ENCODE measurements around the gene RAP1GAP2. TPM values are rescaled to one million over a fixed set of nuclear protein-coding genes. Genes with fewer than 3 reads are reported as not detected.

RAP1GAP2 gene
- total RNA-seq, 2 experiments from 2014 or later: 11.3 to 28.2 TPM

- Histone ChIP-seq H3K9me2 (ENCODE audit: insufficient read depth, low read length) (no peaks in the 10 kb centered on the region), H3K9me3 (ENCODE audit: low read length) (peaks cover 18% of the 10 kb centered on the region; the same call in 1 of the 2 replicates), H4K20me1 (ENCODE audit: insufficient read depth, low read length) (no peaks in the 10 kb centered on the region), H3K79me2 (ENCODE audit: insufficient read depth, low read depth, low read length) (no peaks in the 10 kb centered on the region), H3K4me2 (ENCODE audit: low read length) (no peak overlapping the region), H3K27ac (ENCODE audit: low read depth, low read length, poor library complexity, severe bottlenecking) (no peak overlapping the region), H2AFZ (ENCODE audit: low read length) (no peak overlapping the region), H3K4me1 (ENCODE audit: insufficient read depth, low read length, poor library complexity, severe bottlenecking) (no peaks in the 10 kb centered on the region), H3K4me3 (ENCODE audit: low read depth, low read length, poor library complexity, severe bottlenecking) (no peak overlapping the region), H3K36me3 (ENCODE audit: insufficient read depth, low read length) (peaks cover 77% of the 10 kb centered on the region)
- ChIA-PET POLR2A (interaction anchor here (0.5 kb wide), 2 partner anchors 9 to 163 kb away, joined by 3 read pairs; no protein-coding TSS in a partner anchor), CTCF (ENCODE audit: unreplicated experiment) (no interaction called here)
- BruUV-seq (replicated peaks): no TSS peak
- intact Hi-C loops (cut with micrococcal nuclease; ENCODE audit: unreplicated experiment): no loop called here
- no peak for DNase-seq (ENCODE audit: low spot score)
- TF ChIP-seq EZH2phosphoT487 (IDR thresholded peaks at IDR 0.05; ENCODE audit: borderline replicate concordance, low read depth, low read length): no peak
- TF ChIP-seq CTCF (conservative IDR thresholded peaks at IDR 0.05; ENCODE audit: low read length): no peak
These were observed 224.1 kb downstream of the RAP1GAP2 start for GRCh38 chr17:3020381-3020780.

- BruUV-seq (replicated peaks): no TSS peak
- intact Hi-C loops (cut with micrococcal nuclease; ENCODE audit: unreplicated experiment): no loop called here
These were observed 226.0 kb downstream of the RAP1GAP2 start for GRCh38 chr17:3022197-3022596.

More at GRCh38 chr17:3022197-3022596, 226.0 kb downstream of the RAP1GAP2 start:
- peaks cover 77% of the 10 kb centered on the region for H3K36me3 ChIP-seq (ENCODE audit: insufficient read depth, low read length)
- CTCF ChIA-PET (ENCODE audit: unreplicated experiment): no interaction called here
- H3K9me2 ChIP-seq (ENCODE audit: insufficient read depth, low read length): no peaks in the 10 kb centered on the region
- no peak for TF ChIP-seq EZH2phosphoT487 (IDR thresholded peaks at IDR 0.05; ENCODE audit: borderline replicate concordance, low read depth, low read length)
- TF ChIP-seq CTCF (conservative IDR thresholded peaks at IDR 0.05; ENCODE audit: low read length): no peak
- H4K20me1 ChIP-seq (ENCODE audit: insufficient read depth, low read length): no peaks in the 10 kb centered on the region
- H3K4me1 ChIP-seq (ENCODE audit: insufficient read depth, low read length, poor library complexity, severe bottlenecking): no peaks in the 10 kb centered on the region
- H3K27ac ChIP-seq (ENCODE audit: low read depth, low read length, poor library complexity, severe bottlenecking): no peak overlapping the region
- no peak overlapping the region for H2AFZ ChIP-seq (ENCODE audit: low read length)
- H3K4me3 ChIP-seq (ENCODE audit: low read depth, low read length, poor library complexity, severe bottlenecking): no peak overlapping the region
- H3K9me3 ChIP-seq (ENCODE audit: low read length): peaks cover 18% of the 10 kb centered on the region; the same call in 1 of the 2 replicates
- no peak for DNase-seq (ENCODE audit: low spot score)
- no peaks in the 10 kb centered on the region for H3K79me2 ChIP-seq (ENCODE audit: insufficient read depth, low read depth, low read length)
- POLR2A ChIA-PET: no interaction called here
- H3K4me2 ChIP-seq (ENCODE audit: low read length): no peak overlapping the region
